Prostate gland (tissue), 2 donors: ENCODE data around the gene PABPC1L.

ENCODE experiments used
- CTCF ChIP-seq, 4 experiments: fragments of 200-600 bp in 2 of 4; fragments of 450-650 bp in 2 of 4; sonication (generic) in 2 of 4; IDR thresholded peaks; 1 replicate in 3 of 4; 2 replicates in 1 of 4; pipeline ENCODE4 v1.5.1; 2016 to 2019; ENCODE audit warnings: antibody characterized with exemption in 4 of 4, mild to moderate bottlenecking in 2 of 4, moderate library complexity in 2 of 4
- POLR2A ChIP-seq: fragments of 450-650 bp; IDR thresholded peaks from one replicate; pipeline ENCODE4 v1.6.1; 2016; ENCODE audit warnings: antibody characterized with exemption, mild to moderate bottlenecking
- POLR2AphosphoS5 ChIP-seq: sonication (generic); formaldehyde crosslinking; IDR thresholded peaks from one replicate; pipeline ENCODE4 v1.6.1; 2017; ENCODE audit warnings: antibody characterized with exemption

- TF ChIP-seq POLR2A (no peak), CTCF (IDR thresholded peaks at IDR 0.05) (no peak), POLR2AphosphoS5 (no peak)
Measured at GRCh38 chr20:44948513-44948912, 38.7 kb downstream of the PABPC1L start.
